Spleen (tissue), 11 donors: ENCODE results near the gene TRIP6. TPM values are rescaled to one million over a fixed set of nuclear protein-coding genes. Genes with fewer than 3 reads are reported as not detected.

Source experiments
- DNase-seq: peaks from one replicate; pipeline ENCODE4 v3.0.0-alpha.2; 2020
- H3K27ac ChIP-seq, 8 donors: fragments of 200-600 bp; sonication (generic) in 7 of 8; 1 replicate in 4 of 8; 2 replicates in 4 of 8; pipeline versions ENCODE4 v1.5.0 to v1.8.0; 2016 to 2021; ENCODE audit warnings: inconsistent platforms in 4 of 8, mild to moderate bottlenecking in 4 of 8, moderate library complexity in 1 of 8
- H3K27me3 ChIP-seq, 7 donors: fragments of 200-600 bp; sonication (generic) in 6 of 7; replicated peaks in 1 of 7; 1 replicate in 4 of 7; 2 replicates in 3 of 7; pipeline versions ENCODE4 v1.5.0 to v1.8.0; 2016 to 2021; ENCODE audit warnings: inconsistent platforms in 3 of 7, mild to moderate bottlenecking in 1 of 7
- H3K36me3 ChIP-seq, 6 donors: fragments of 200-600 bp; sonication (generic) in 5 of 6; 1 replicate in 4 of 6; 2 replicates in 2 of 6; pipeline versions ENCODE4 v1.5.0 to v1.8.0; 2016 to 2021; ENCODE audit warnings: inconsistent platforms in 2 of 6
- H3K4me1 ChIP-seq, 6 donors: fragments of 200-600 bp; sonication (generic) in 5 of 6; 1 replicate in 3 of 6; 2 replicates in 3 of 6; pipeline versions ENCODE4 v1.5.0 to v1.8.0; 2016 to 2021; ENCODE audit warnings: inconsistent platforms in 3 of 6
- H3K4me3 ChIP-seq, 8 donors: fragments of 200-600 bp; sonication (generic) in 7 of 8; 1 replicate in 4 of 8; 2 replicates in 4 of 8; pipeline versions ENCODE4 v1.5.0 to v1.8.0; 2016 to 2021; ENCODE audit warnings: inconsistent platforms in 4 of 8, mild to moderate bottlenecking in 4 of 8, moderate library complexity in 2 of 8
- H3K9me3 ChIP-seq, 8 donors: fragments of 200-600 bp; sonication (generic) in 7 of 8; 1 replicate in 4 of 8; 2 replicates in 4 of 8; pipeline versions ENCODE4 v1.5.0 to v1.8.0; 2016 to 2021; ENCODE audit warnings: inconsistent platforms in 4 of 8
- CTCF ChIP-seq, 11 experiments: fragments of 200-600 bp in 7 of 11; fragments of 450-650 bp in 4 of 11; sonication (generic) in 4 of 11; IDR thresholded peaks in 8 of 11; conservative IDR thresholded peaks in 3 of 11; 1 replicate in 7 of 11; 2 replicates in 4 of 11; pipeline versions ENCODE4 v1.4.0 to v1.8.0; 2016 to 2021; ENCODE audit warnings: antibody characterized with exemption in 11 of 11, inconsistent platforms in 4 of 11, mild to moderate bottlenecking in 1 of 11
- POLR2A ChIP-seq, 3 donors: fragments of 450-650 bp; IDR thresholded peaks; one replicate each; pipeline ENCODE4 v1.5.1; 2017; ENCODE audit warnings: antibody characterized with exemption in 3 of 3, mild to moderate bottlenecking in 1 of 3
- POLR2AphosphoS5 ChIP-seq, 3 donors: sonication (generic); formaldehyde crosslinking; IDR thresholded peaks; one replicate each; pipeline ENCODE4 v1.5.1; 2017; ENCODE audit warnings: antibody characterized with exemption in 3 of 3
- WGBS, 5 donors: extraction: QIAGEN DNeasy Blood & Tissue Kit in 3 of 5; methylation state at CpG; one replicate each; pipeline versions ENCODE4 v1.1.5 to v1.1.7; 2013 to 2018; 5-methylcytosine and 5-hydroxymethylcytosine counted together
- intact Hi-C: fragments of 100-400 bp; cut with DNase I; formaldehyde crosslinking; loops from one replicate; pipeline ENCODE4 v1.15.0; 2023; ENCODE audit warnings: low total_unique reads
- polyA plus RNA-seq, 3 donors: library from polyadenylated mRNA; stranded (reverse); fragments of 200-250 nt; gene quantifications; one replicate each; pipeline ENCODE4 v1.2.1, GENCODE V29; 2013
- total RNA-seq, 7 donors: library from RNA; depleted of rRNA in 3 of 7; stranded (reverse); fragments of >200 nt in 3 of 7; fragmentation: NEBNext Ultra II Directional in 4 of 7; extraction: Animal tissue kit (Norgen Biotek cat#: 25700) in 4 of 7; gene quantifications; one replicate each; pipeline versions ENCODE4 v1.1.0 to v1.2.1, GENCODE V29; 2016 to 2021
- donor health status: healthy with polysubstance abuse.
- donor health status: DM: no; HTN: no; CAD: no; lungs with moderate emphysema.
- donor health status: DM: no; HTN: no; CAD: no.
- donor health status: Bipolar disorder and iron deficiency.
- donor health status: healthy.
- donor health status: DM: no; HTN: no; CAD: no.
- donor health status: DM: yes; HTN: yes; CAD: no.

The TRIP6 gene
- total and polyA plus RNA-seq, 10 donors: 12.4 to 30.2 (median 21.6) TPM

DNA sequence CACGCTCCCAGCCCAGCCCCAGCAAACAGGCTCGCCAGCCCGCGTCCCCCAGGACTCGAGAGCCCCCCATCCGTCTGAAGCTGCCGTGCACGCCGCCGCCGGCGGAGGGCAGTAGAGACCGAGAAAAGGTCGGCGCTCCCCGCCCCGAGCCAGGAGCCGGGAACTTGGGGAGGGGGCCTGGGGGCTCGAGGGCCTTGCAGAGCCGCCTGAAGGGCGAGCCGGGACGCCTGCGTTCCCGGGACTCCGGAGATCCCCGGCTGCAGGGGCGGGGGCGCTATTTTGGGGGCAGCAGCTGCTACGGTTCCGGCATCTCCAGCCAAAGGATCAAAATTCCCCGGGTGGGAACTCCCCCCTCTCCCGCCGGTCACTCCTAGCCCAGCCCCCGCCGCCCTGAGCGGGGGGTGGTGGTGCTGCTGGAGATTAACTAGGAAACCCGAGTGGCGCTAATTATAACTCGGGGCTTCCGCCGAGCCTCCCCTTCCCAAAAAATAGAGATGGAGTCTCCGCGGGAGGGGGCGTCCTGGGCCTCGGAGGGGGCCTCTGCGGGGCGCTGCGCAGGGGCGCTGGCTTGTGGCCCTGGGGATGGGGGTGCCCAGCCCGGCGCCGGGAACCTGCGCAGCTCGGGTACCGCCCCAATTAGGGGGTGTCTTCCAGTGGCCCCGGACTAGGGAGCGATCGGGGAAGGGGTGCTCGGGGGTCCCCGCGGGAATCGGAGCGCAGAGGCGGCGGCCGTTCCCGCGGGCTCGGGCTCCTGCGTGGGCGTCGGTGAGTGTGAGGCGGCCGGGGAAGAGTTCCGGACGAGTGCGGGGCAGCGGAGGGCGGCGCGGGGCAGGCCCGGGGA lies 27.9 kb downstream of the TRIP6 start:
- DNase-seq: peak; percentile 89
- Histone ChIP-seq H3K36me3 (no peaks in the 10 kb centered on the region), H3K4me1 (peaks cover 22 to 51% (median 41%) of the 10 kb centered on the region in 6 donors), H3K4me3 (peak overlapping the region; percentile 34 to 73 (median 48)), H3K27ac (peak overlapping the region in 5 of 8 donors; percentile 11 to 51 (median 40)), H3K27me3 (peaks cover 3 to 100% (median 57%) of the 10 kb centered on the region in 7 donors), H3K9me3 (no peaks in the 10 kb centered on the region)
- intact Hi-C loops: loop anchor here (5.0 kb wide), 1 partner anchor 162 kb away; no protein-coding TSS in a partner anchor
- no peak for TF ChIP-seq POLR2A (IDR thresholded peaks at IDR 0.05)
- peak; percentile 52 to 87 (median 77) for TF ChIP-seq CTCF (IDR thresholded peaks at IDR 0.05 in 8 of 11, conservative IDR thresholded peaks at IDR 0.05 in 3 of 11)
- TF ChIP-seq POLR2AphosphoS5 (IDR thresholded peaks at IDR 0.05): peak in 1 of 3 donors; percentile 30
- 0 to 1% (median 1%) methylated on average over 23 to 83 of the region's 83 CpGs for WGBS, 5 donors

GRCh38 chr7:100895701-100895955 lies 28.4 kb downstream of the TRIP6 start, which contains the start of gene ACHE:
ACHE (minus strand) TSS chr7:100895888; CDS start chr7:100894232, 1,656 bp downstream.
- 0 to 2% (median 1%) methylated on average over 10 to 32 of the region's 32 CpGs; no CpG with 5 or more reads in 1 of the 5 donors for whole genome bisulfite sequencing, 5 donors
- peak within 1 kb of the TSS; percentile 34 to 73 (median 48) for H3K4me3 ChIP-seq
- TF ChIP-seq POLR2AphosphoS5 (IDR thresholded peaks at IDR 0.05) (no peak), CTCF (IDR thresholded peaks at IDR 0.05 in 8 of 11, conservative IDR thresholded peaks at IDR 0.05 in 3 of 11) (no peak), POLR2A (IDR thresholded peaks at IDR 0.05) (no peak)
- H3K27me3 ChIP-seq: peaks cover 3 to 99% (median 57%) of the 10 kb centered on the region in 7 donors
- peak within 1 kb of the TSS in 5 of 8 donors; percentile 11 to 51 (median 40) for H3K27ac ChIP-seq
- DNase-seq: no peak
- no peaks in the 10 kb centered on the region for H3K36me3 ChIP-seq
- no peaks in the 10 kb centered on the region for H3K9me3 ChIP-seq
- intact Hi-C loops: loop anchor here (5.0 kb wide), 1 partner anchor 162 kb away; no protein-coding TSS in a partner anchor
- peaks cover 20 to 46% (median 36%) of the 10 kb centered on the region in 6 donors for H3K4me1 ChIP-seq

DNA sequence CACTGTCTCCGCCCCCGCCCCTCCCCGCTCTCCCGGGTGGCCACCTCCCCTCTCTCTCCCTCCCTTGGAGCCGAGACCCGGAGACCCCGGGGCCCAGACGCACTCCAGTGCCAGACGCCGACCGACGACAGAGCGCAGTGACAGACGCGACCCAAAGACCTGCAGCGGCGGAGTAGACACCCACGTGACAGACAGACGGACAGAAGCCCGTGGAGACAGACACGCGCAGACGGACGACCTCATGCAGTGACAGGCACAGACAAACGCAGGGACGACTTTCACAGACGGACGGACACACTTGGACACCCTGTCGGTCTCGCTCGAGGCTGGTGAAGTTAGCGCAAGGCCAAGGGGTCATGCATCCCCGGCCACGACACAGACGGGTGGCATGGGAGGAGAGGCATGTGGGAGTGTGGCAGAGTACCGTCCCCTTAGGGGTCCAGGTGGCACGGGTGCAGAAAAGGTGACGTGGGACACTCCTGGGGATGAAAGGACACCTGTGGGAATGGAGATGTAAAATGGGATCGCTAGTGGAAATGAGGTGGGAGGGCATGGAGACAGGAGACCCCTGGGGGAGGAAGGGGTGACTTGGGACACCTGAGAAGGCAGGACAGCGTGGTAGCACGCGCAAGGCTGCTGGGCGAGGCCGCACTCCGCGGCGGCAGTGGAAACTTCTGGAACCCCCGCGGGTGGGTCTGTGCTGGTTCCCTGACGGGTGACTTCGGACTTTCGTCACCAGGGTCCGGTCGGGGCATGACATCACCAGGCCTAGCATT lies 29.0 kb downstream of the TRIP6 start:
- 5 to 13% (median 6%) methylated on average over 22 to 53 of the region's 54 CpGs for WGBS, 5 donors
- peak overlapping the region; percentile 34 to 73 (median 48) for H3K4me3 ChIP-seq
- H3K27ac ChIP-seq: peak overlapping the region in 1 of 8 donors; percentile 51
- DNase-seq: peak; percentile 77
- peaks cover 3 to 97% (median 53%) of the 10 kb centered on the region in 7 donors for H3K27me3 ChIP-seq
- TF ChIP-seq POLR2A (IDR thresholded peaks at IDR 0.05) (no peak), CTCF (IDR thresholded peaks at IDR 0.05 in 8 of 11, conservative IDR thresholded peaks at IDR 0.05 in 3 of 11) (peak in 1 of 11 experiments; percentile 23), POLR2AphosphoS5 (IDR thresholded peaks at IDR 0.05) (no peak)
- intact Hi-C loops: loop anchor here (5.0 kb wide), 1 partner anchor 161 kb away; no protein-coding TSS in a partner anchor
- no peaks in the 10 kb centered on the region for H3K9me3 ChIP-seq
- H3K36me3 ChIP-seq: no peaks in the 10 kb centered on the region
- H3K4me1 ChIP-seq: peaks cover 14 to 40% (median 31%) of the 10 kb centered on the region in 6 donors
